Measurements from ENCODE around the gene TCERG1L.

The TCERG1L gene

DNA sequence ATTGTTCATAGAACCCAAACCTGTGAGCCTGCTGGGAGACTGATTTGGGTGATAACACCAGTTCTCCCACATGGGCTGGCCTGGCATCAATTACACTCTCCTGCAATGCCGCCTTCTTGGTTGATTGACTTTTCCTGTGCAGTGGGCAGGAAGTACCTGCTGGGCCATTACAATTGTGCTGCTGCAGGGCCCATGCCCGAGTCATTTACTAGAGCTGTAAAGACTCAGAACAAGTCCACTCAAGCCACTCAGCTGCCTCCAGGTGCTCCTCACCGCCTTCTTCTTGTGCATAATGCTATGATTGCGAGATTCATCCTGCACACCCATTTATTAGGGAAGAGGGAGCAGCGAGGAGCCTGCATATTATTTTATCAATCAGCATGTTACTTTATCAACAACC is 264.0 kb downstream of the TCERG1L start:
- TF ChIP-seq, protein P1, sequence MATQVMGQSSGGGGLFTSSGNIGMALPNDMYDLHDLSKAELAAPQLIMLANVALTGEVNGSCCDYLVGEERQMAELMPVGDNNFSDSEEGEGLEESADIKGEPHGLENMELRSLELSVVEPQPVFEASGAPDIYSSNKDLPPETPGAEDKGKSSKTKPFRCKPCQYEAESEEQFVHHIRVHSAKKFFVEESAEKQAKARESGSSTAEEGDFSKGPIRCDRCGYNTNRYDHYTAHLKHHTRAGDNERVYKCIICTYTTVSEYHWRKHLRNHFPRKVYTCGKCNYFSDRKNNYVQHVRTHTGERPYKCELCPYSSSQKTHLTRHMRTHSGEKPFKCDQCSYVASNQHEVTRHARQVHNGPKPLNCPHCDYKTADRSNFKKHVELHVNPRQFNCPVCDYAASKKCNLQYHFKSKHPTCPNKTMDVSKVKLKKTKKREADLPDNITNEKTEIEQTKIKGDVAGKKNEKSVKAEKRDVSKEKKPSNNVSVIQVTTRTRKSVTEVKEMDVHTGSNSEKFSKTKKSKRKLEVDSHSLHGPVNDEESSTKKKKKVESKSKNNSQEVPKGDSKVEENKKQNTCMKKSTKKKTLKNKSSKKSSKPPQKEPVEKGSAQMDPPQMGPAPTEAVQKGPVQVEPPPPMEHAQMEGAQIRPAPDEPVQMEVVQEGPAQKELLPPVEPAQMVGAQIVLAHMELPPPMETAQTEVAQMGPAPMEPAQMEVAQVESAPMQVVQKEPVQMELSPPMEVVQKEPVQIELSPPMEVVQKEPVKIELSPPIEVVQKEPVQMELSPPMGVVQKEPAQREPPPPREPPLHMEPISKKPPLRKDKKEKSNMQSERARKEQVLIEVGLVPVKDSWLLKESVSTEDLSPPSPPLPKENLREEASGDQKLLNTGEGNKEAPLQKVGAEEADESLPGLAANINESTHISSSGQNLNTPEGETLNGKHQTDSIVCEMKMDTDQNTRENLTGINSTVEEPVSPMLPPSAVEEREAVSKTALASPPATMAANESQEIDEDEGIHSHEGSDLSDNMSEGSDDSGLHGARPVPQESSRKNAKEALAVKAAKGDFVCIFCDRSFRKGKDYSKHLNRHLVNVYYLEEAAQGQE (IDR thresholded peaks at IDR 0.05; ENCODE audit: insufficient read depth in 1 of 2, low read depth in 2 of 2, low read length in 2 of 2): no peak
- TF ChIP-seq TAF1 (IDR thresholded peaks at IDR 0.05; ENCODE audit: borderline replicate concordance, insufficient read depth, low read length) (no peak), FOXP2 (optimal IDR thresholded peaks at IDR 0.05; ENCODE audit: borderline replicate concordance, extremely low read depth, extremely low read length, insufficient read depth) (no peak), POLR2AphosphoS5 (IDR thresholded peaks at IDR 0.05; ENCODE audit: low read depth, low read length) (no peak), SIN3A (IDR thresholded peaks at IDR 0.05; ENCODE audit: borderline replicate concordance, insufficient read depth, low read length) (no peak)

DNA sequence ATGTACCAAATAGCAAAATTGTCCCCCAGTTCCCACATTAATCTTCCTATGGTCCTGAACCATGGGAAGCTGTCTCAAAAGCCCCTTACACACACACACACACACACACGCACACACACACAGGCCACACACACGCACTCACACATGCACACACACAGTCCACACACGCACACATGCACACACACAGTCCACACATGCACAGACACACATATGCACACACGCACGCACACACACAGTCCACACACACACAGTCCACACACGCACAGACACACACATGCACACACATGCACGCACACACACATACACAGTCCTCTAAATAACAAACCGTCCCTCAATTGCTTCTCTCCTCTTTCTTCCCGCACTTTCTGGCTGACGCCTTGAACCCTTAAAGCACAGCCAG is 265.3 kb downstream of the TCERG1L start:
- no peak for TF ChIP-seq POLR2AphosphoS5 (IDR thresholded peaks at IDR 0.05; ENCODE audit: low read depth, low read length)
- TF ChIP-seq SIN3A (IDR thresholded peaks at IDR 0.05; ENCODE audit: borderline replicate concordance, insufficient read depth, low read length): no peak
- TF ChIP-seq, protein P1 (IDR thresholded peaks at IDR 0.05; ENCODE audit: insufficient read depth in 1 of 2, low read depth in 2 of 2, low read length in 2 of 2): no peak
- no peak for TF ChIP-seq FOXP2 (optimal IDR thresholded peaks at IDR 0.05; ENCODE audit: borderline replicate concordance, extremely low read depth, extremely low read length, insufficient read depth)
- no peak for TF ChIP-seq TAF1 (IDR thresholded peaks at IDR 0.05; ENCODE audit: borderline replicate concordance, insufficient read depth, low read length)

DNA sequence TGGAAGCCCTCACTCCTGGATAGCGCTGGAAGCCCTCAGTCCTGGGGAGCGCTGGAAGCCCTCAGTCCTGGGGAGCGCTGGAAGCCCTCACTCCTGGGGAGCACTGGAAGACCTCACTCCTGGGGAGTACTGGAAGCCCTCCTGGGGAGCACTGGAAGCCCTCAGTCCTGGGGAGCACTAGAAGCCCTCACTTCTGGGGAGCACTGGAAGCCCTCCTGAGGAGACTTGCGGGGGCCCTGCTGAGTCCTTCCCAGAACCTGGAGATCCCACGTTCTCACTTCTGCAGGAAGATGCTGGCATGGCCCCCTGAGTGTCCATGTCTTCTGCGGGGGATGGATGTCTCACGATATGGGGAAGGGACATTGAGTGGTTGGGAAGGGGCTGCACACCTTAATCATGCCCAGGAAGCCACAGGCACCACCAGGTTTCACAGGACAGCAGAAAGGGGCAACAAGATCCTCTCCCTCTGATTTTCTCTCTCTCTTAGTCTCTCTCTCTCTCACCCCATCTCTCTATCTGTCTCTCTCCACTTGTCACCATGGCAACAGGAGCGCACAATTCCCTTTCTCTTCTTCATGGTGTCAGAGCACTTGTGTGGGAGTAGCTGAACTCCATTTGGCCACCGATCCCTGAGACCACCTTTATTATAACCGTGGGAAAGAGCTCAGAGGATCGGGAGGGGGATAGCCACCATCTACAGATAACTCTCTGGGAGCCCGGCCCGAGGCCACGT is 267.0 kb downstream of the TCERG1L start:
- TF ChIP-seq, protein P1 (IDR thresholded peaks at IDR 0.05; ENCODE audit: insufficient read depth in 1 of 2, low read depth in 2 of 2, low read length in 2 of 2): no peak
- TF ChIP-seq SIN3A (IDR thresholded peaks at IDR 0.05; ENCODE audit: borderline replicate concordance, insufficient read depth, low read length) (no peak), TAF1 (IDR thresholded peaks at IDR 0.05; ENCODE audit: borderline replicate concordance, insufficient read depth, low read length) (no peak), FOXP2 (optimal IDR thresholded peaks at IDR 0.05; ENCODE audit: borderline replicate concordance, extremely low read depth, extremely low read length, insufficient read depth) (no peak), POLR2AphosphoS5 (IDR thresholded peaks at IDR 0.05; ENCODE audit: low read depth, low read length) (no peak)

DNA sequence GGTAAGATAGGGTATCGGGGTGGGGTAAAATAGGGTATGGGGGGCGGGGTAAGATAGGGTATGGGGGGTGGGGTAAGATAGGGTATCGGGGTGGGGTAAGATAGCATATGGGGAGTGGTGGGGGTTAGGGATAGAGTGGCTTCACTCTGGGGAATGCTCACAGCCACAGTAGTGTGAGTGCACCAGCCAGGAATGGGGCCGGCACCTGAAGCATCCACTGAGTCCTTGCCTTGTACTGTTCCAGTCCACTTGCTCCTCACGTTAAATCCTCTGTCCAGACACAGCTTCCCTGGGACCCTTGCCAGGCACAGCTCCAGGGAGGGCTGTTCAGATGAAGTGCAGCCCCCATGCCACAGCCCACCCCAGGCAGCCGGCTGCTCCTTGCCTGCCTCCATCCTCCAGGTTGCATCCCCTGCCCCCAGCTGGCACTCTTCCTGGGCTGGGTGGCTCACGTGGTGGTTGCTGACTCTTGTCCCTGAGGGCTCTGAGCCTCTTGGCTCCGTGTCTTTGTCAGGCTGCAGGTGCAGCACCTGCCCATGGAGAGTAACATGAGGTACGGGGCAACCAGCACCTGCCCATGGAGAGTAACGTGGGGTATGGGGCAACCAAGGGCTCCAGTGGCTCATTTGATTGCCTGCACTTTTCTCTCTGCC is 268.4 kb downstream of the TCERG1L start:
- no peak for TF ChIP-seq FOXP2 (optimal IDR thresholded peaks at IDR 0.05; ENCODE audit: borderline replicate concordance, extremely low read depth, extremely low read length, insufficient read depth)
- TF ChIP-seq POLR2AphosphoS5 (IDR thresholded peaks at IDR 0.05; ENCODE audit: low read depth, low read length): no peak
